ENCODE measurements around the gene ST6GALNAC5. TPM values are rescaled to one million over a fixed set of nuclear protein-coding genes. Genes with fewer than 3 reads are reported as not detected.
"Not testable (repeated sequence)": the region's sequence is repeated elsewhere in the genome, so short reads cannot be mapped to it uniquely, and the experiment has no call there.

ST6GALNAC5 gene
- not detected for total RNA-seq

- Mint-ChIP-seq H3K4me3 (peak within 1 kb of the TSS; percentile 34), H3K27ac (no peak within 1 kb of the TSS), H3K36me3 (ENCODE audit: low read depth) (no peaks in the 10 kb centered on the region), H3K27me3 (peaks cover 65% of the 10 kb centered on the region), H3K4me1 (peaks cover 4% of the 10 kb centered on the region), H3K9me3 (no peaks in the 10 kb centered on the region)
- no peak for DNase-seq
- CTCF ChIA-PET, result no interaction called here
- POLR2A ChIA-PET, result no interaction called here
Measured at GRCh38 chr1:76867342-76868130, at the start of gene ST6GALNAC5. Gene ST6GALNAC5 (plus strand): TSS chr1:76867480.

GRCh38 chr1:76820028-76820427 lies 47.3 kb upstream of the ST6GALNAC5 start:
- CTCF ChIA-PET, result no interaction called here
- no peaks in the 10 kb centered on the region for H3K4me1 Mint-ChIP-seq
- POLR2A ChIA-PET, result no interaction called here

GRCh38 chr1:76822961-76823360 lies 44.3 kb upstream of the ST6GALNAC5 start:
- POLR2A ChIA-PET, H3K9me3 Mint-ChIP-seq, H3K4me3 Mint-ChIP-seq: not testable (repeated sequence)

More at GRCh38 chr1:76820028-76820427, 47.3 kb upstream of the ST6GALNAC5 start:
- Mint-ChIP-seq H3K27me3 (no peaks in the 10 kb centered on the region), H3K36me3 (ENCODE audit: low read depth) (no peaks in the 10 kb centered on the region), H3K9me3 (no peaks in the 10 kb centered on the region), H3K4me3 (no peak overlapping the region), H3K27ac (no peak overlapping the region)
- DNase-seq, result no peak

GRCh38 chr1:76824106-76824505 lies 43.2 kb upstream of the ST6GALNAC5 start:
- Mint-ChIP-seq H3K4me1 (no peaks in the 10 kb centered on the region), H3K27ac (no peak overlapping the region), H3K4me3 (no peak overlapping the region), H3K9me3 (no peaks in the 10 kb centered on the region), H3K36me3 (ENCODE audit: low read depth) (no peaks in the 10 kb centered on the region), H3K27me3 (no peaks in the 10 kb centered on the region)
- ChIA-PET POLR2A (no interaction called here), CTCF (no interaction called here)
- no peak for DNase-seq

More at GRCh38 chr1:76822961-76823360, 44.3 kb upstream of the ST6GALNAC5 start:
- H3K36me3 Mint-ChIP-seq (ENCODE audit: low read depth); DNase-seq; H3K27ac Mint-ChIP-seq; H3K27me3 Mint-ChIP-seq; CTCF ChIA-PET; H3K4me1 Mint-ChIP-seq: not testable (repeated sequence)

- Mint-ChIP-seq H3K27me3 (no peaks in the 10 kb centered on the region), H3K4me3 (no peak overlapping the region), H3K36me3 (ENCODE audit: low read depth) (no peaks in the 10 kb centered on the region), H3K27ac (no peak overlapping the region), H3K9me3 (no peaks in the 10 kb centered on the region), H3K4me1 (no peaks in the 10 kb centered on the region)
- no peak for DNase-seq
- POLR2A ChIA-PET, result no interaction called here
- CTCF ChIA-PET, result interaction anchor here (1.1 kb wide), 1 partner anchor 20 kb away, joined by 3 read pairs; no protein-coding TSS in a partner anchor
Measured at GRCh38 chr1:76826072-76826845, 41.0 kb upstream of the ST6GALNAC5 start.

GRCh38 chr1:76827066-76827465 lies 40.2 kb upstream of the ST6GALNAC5 start:
- Mint-ChIP-seq H3K4me3 (no peak overlapping the region), H3K4me1 (no peaks in the 10 kb centered on the region), H3K27me3 (no peaks in the 10 kb centered on the region), H3K27ac (no peak overlapping the region), H3K36me3 (ENCODE audit: low read depth) (no peaks in the 10 kb centered on the region), H3K9me3 (no peaks in the 10 kb centered on the region)
- CTCF ChIA-PET, result interaction anchor here (1.6 kb wide), 1 partner anchor 14 kb away, joined by 4 read pairs; no protein-coding TSS in a partner anchor
- POLR2A ChIA-PET, result no interaction called here
- no peak for DNase-seq

- CTCF ChIA-PET, result no interaction called here
- Mint-ChIP-seq H3K9me3 (no peaks in the 10 kb centered on the region), H3K27me3 (no peaks in the 10 kb centered on the region)
Measured at GRCh38 chr1:76830373-76830772, 36.9 kb upstream of the ST6GALNAC5 start.

GRCh38 chr1:76832521-76832920 lies 34.8 kb upstream of the ST6GALNAC5 start:
- ChIA-PET POLR2A (no interaction called here), CTCF (no interaction called here)
- H3K36me3 Mint-ChIP-seq (ENCODE audit: low read depth), result no peaks in the 10 kb centered on the region
- no peak overlapping the region for H3K4me3 Mint-ChIP-seq
- no peak overlapping the region for H3K27ac Mint-ChIP-seq
- DNase-seq, result no peak
- no peaks in the 10 kb centered on the region for H3K4me1 Mint-ChIP-seq
- H3K9me3 Mint-ChIP-seq, result no peaks in the 10 kb centered on the region
- H3K27me3 Mint-ChIP-seq, result no peaks in the 10 kb centered on the region

More at GRCh38 chr1:76830373-76830772, 36.9 kb upstream of the ST6GALNAC5 start:
- DNase-seq, result no peak
- Mint-ChIP-seq H3K4me1 (no peaks in the 10 kb centered on the region), H3K36me3 (ENCODE audit: low read depth) (no peaks in the 10 kb centered on the region), H3K4me3 (no peak overlapping the region), H3K27ac (no peak overlapping the region)
- POLR2A ChIA-PET, result no interaction called here

GRCh38 chr1:76833151-76833550 lies 34.1 kb upstream of the ST6GALNAC5 start:
- H3K9me3 Mint-ChIP-seq, result no peaks in the 10 kb centered on the region
- H3K4me3 Mint-ChIP-seq, result no peak overlapping the region
- H3K27ac Mint-ChIP-seq, result no peak overlapping the region
- H3K27me3 Mint-ChIP-seq, result no peaks in the 10 kb centered on the region
- POLR2A ChIA-PET, result no interaction called here
- no peaks in the 10 kb centered on the region for H3K36me3 Mint-ChIP-seq (ENCODE audit: low read depth)
- CTCF ChIA-PET, result no interaction called here
- DNase-seq, result no peak
- H3K4me1 Mint-ChIP-seq, result no peaks in the 10 kb centered on the region

- Mint-ChIP-seq H3K4me3 (no peak overlapping the region), H3K27me3 (no peaks in the 10 kb centered on the region), H3K27ac (no peak overlapping the region), H3K9me3 (no peaks in the 10 kb centered on the region), H3K4me1 (no peaks in the 10 kb centered on the region), H3K36me3 (ENCODE audit: low read depth) (no peaks in the 10 kb centered on the region)
- no peak for DNase-seq
- CTCF ChIA-PET, result no interaction called here
- POLR2A ChIA-PET, result no interaction called here
Measured at GRCh38 chr1:76833856-76834255, 33.4 kb upstream of the ST6GALNAC5 start.

- CTCF ChIA-PET, result no interaction called here
- Mint-ChIP-seq H3K4me3 (no peak overlapping the region), H3K36me3 (ENCODE audit: low read depth) (no peaks in the 10 kb centered on the region), H3K9me3 (no peaks in the 10 kb centered on the region), H3K27me3 (no peaks in the 10 kb centered on the region), H3K27ac (no peak overlapping the region), H3K4me1 (no peaks in the 10 kb centered on the region)
- POLR2A ChIA-PET, result no interaction called here
- no peak for DNase-seq
Measured at GRCh38 chr1:76835203-76835602, 32.1 kb upstream of the ST6GALNAC5 start.

- ChIA-PET POLR2A (no interaction called here), CTCF (no interaction called here)
- Mint-ChIP-seq H3K36me3 (ENCODE audit: low read depth) (no peaks in the 10 kb centered on the region), H3K9me3 (no peaks in the 10 kb centered on the region), H3K27ac (no peak overlapping the region), H3K4me3 (no peak overlapping the region), H3K4me1 (peaks cover 5% of the 10 kb centered on the region), H3K27me3 (no peaks in the 10 kb centered on the region)
- DNase-seq, result no peak
Measured at GRCh38 chr1:76840278-76840677, 27.0 kb upstream of the ST6GALNAC5 start.

- DNase-seq, result no peak
- Mint-ChIP-seq H3K27me3 (no peaks in the 10 kb centered on the region), H3K9me3 (no peaks in the 10 kb centered on the region), H3K27ac (no peak overlapping the region), H3K4me3 (no peak overlapping the region), H3K36me3 (ENCODE audit: low read depth) (no peaks in the 10 kb centered on the region), H3K4me1 (peaks cover 5% of the 10 kb centered on the region)
- CTCF ChIA-PET, result no interaction called here
- POLR2A ChIA-PET, result no interaction called here
Measured at GRCh38 chr1:76841460-76841859, 25.8 kb upstream of the ST6GALNAC5 start.
